Subcutaneous adipose tissue (tissue), 4 donors: ENCODE measurements around the gene BTG1. TPM values are rescaled to one million over a fixed set of nuclear protein-coding genes. Genes with fewer than 3 reads are reported as not detected.

ENCODE experiments used
- total RNA-seq, 4 donors: library from RNA; depleted of rRNA; stranded (reverse); fragments of >200 nt; gene quantifications; one replicate each; pipeline ENCODE4 v1.1.0, GENCODE V29; 2016
- TF ChIP-seq, protein P1 (sequence below): fragments of 450-650 bp; IDR thresholded peaks from one replicate; pipeline ENCODE4 v1.5.1; 2016; ENCODE audit warnings: low read depth, mild to moderate bottlenecking, control low read depth, antibody characterized with exemption, moderate library complexity

Gene BTG1
- total RNA-seq, 4 donors from 2014 or later: 109 to 173 (median 151) TPM

DNA sequence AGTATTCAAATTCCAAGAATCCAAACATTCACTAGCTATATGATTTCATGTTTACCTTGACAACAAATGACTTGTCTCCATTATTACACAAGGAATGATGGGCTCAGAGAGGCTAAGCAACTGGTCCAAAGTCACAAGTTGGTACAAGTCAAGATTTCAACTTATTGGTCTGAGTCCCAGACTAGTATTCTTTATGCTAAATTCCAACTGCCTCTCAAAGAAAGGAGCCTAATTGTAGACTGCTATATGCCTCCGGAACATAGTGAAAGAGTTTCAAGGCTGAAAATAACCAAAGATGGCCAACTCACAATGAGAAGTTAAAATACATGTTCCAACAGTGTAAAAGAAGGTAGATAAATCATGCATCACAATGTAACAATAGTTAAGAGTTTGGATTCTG lies 7.5 kb downstream of the BTG1 start:
- TF ChIP-seq, protein P1, sequence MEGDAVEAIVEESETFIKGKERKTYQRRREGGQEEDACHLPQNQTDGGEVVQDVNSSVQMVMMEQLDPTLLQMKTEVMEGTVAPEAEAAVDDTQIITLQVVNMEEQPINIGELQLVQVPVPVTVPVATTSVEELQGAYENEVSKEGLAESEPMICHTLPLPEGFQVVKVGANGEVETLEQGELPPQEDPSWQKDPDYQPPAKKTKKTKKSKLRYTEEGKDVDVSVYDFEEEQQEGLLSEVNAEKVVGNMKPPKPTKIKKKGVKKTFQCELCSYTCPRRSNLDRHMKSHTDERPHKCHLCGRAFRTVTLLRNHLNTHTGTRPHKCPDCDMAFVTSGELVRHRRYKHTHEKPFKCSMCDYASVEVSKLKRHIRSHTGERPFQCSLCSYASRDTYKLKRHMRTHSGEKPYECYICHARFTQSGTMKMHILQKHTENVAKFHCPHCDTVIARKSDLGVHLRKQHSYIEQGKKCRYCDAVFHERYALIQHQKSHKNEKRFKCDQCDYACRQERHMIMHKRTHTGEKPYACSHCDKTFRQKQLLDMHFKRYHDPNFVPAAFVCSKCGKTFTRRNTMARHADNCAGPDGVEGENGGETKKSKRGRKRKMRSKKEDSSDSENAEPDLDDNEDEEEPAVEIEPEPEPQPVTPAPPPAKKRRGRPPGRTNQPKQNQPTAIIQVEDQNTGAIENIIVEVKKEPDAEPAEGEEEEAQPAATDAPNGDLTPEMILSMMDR: no peak

DNA sequence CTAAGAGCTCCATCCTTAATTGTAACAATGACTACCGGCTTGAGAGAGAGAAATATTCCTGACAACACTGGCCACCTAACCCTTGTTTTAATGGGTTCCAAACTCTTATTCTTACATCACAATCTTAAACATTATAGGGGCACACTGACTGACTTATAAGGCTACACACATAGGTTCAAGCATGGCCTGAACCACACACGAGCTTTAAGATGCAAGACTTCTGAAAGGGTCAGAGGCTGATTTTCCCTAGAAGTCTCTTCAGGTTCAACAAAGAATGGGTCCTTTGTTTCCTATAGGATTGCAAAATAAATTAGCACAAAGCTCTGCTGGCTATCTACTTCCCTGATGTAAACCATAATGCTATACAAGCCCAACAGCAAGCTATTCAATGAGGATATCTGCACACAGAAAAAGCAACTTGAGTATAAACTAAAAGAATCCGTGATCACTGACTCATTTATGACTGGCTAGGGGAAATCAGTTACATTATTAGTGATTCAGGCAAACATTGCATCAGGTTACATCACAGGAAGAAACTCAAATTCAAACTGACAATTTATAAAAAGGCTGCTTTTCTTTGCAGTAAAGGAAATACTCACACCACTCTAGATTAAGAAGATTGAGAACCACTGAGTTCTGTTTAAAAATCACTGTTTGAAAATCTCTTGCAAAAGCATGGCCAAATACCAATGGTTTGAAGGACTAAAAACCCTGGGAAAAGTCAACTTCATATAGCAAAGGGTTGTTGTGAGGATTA lies 8.5 kb downstream of the BTG1 start:
- TF ChIP-seq, protein P1: no peak

DNA sequence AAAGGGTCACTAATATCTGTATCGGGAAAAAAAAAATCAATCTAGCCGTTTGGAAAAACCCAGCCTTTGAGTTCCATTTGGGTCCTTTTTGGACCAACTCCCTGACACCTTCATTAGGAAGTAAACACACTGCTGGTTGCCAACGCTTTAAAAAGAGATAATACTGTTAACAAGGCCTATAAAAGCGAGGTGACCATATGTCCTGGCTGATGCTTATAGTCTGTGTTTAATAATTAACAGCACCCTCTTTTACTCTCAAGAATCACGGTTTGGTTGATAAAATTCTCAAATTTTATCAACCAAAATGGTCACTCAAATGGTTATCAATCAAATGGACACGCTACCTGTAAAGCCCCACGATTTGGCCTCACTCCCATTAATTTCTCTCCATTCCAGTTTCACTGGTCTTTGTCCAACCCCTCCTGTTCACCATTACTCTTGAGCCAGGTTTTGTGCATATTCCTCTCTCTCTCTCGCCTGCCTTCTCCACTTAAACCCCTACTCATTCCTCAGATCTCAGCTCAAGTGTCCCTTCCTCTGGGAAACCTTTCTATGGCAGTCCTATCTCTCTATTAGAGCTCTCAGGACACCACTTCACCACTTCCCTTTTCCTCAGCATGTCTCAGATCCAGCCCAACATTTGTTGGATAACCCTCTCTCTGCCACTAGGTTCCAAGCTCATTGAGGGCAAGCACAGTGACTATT lies 9.5 kb downstream of the BTG1 start:
- TF ChIP-seq, protein P1: no peak

DNA sequence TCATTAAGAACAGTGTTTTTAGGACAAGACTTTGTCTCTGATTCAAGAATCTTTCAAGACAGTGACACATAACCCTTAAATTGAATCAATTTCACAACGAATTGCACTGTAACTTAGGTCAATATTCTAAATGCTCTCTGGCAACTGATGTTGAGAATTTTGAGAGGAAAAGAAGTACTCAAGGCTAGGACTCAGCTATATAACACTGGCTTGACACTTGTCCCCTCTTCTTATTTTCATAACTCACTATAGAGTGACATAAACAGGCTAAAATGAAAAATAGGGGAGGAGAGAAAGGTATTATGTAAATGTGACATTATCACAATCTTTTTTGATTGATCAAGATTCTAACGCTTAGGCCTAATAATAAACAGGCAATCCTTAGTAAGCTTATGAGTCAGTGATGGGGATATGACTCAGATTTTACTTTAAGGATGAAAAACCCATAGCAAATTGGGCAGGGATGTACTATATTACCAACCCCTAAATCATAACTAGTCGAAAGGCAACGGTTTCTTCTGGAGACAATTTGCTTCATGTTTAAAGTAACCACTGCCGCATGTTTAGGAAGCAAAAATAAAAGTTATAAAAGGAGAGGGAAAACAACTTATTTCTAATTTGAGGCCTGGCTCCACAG lies 10.9 kb downstream of the BTG1 start:
- TF ChIP-seq, protein P1: no peak

DNA sequence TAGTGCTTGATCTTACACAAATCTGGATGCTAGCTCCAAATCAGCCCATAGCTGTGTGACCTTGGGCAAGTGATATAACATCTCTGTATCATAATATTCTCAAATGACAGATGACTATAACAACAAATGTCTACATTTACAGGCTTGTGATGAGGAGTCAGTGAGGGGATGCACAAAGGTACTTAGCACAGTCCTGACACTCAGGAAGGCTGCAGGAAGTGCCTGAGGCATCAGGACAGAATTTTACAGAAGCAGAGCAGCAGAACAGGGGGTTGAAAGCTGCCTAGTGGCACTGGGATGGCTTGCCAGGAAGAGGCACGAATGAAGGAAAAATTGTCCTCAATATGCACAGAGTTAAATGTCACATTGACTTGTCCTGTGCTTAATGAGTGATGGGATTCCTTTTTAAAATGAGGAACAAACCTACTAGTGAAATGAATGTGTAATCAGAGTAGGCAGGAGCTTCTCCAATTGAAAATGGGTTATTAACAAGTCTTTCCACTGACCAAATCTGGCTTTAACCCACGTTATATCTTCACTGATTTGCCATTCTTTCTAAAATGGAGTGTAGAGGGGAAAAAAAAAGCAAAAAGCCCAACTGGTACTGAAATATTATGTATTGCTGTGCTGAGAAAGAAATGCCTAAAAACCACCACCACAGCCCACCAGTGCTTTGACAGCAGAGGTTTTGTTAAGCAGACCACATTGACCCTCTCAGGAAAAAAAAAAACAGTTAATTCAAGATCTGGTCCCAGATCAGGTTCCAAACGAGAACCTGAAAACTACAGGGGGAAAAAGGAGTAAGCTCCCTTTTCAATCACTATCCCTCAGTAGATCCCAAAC lies 11.6 kb downstream of the BTG1 start:
- TF ChIP-seq, protein P1: no peak

DNA sequence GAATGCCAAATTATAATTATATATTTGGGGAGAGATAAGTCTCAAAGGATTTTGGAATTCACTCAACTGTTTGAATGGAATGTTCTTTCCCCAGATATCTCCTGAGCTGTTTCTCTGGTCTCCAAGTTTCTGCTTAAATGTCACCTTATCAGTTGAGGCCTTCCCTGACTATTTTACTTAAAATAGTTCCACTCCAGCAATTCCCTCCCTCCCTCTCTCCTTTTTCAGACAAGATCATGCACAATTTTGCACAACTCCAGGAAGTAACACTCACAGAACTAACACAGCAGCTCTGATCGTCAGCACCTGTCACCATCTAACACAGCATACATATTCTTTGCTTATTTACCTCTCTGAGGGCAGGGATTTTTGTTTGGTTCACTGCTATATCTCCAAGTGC lies 12.5 kb downstream of the BTG1 start:
- TF ChIP-seq, protein P1: no peak
